SK-N-MC (cell line): ENCODE data around the gene METTL27.

Source experiments
- EZH2 ChIP-seq: fragments of 200-600 bp; sonication (generic); IDR thresholded peaks from one replicate; pipeline ENCODE4 v1.6.1; 2017; ENCODE audit warnings: antibody characterized with exemption
- FOXP2 ChIP-seq: optimal IDR thresholded peaks from 2 replicates; pipeline ENCODE3; 2011; ENCODE audit warnings: mild to moderate bottlenecking, moderate library complexity; ENCODE audit not compliant: insufficient read depth; ENCODE audit errors: extremely low read length, control extremely low read depth
- POLR2AphosphoS5 ChIP-seq: IDR thresholded peaks from 2 replicates; pipeline ENCODE4 v1.6.1; 2012; ENCODE audit warnings: mild to moderate bottlenecking, low read depth, low read length, borderline replicate concordance

- TF ChIP-seq EZH2 (no peak), POLR2AphosphoS5 (no peak), FOXP2 (no peak)
Measured at GRCh38 chr7:73823873-73824592, 18.3 kb downstream of the METTL27 start.
